IMR-90 (cell line): ENCODE data around the gene ZRANB3.

ENCODE experiments used
- CEBPB ChIP-seq: IDR thresholded peaks from 2 replicates; pipeline ENCODE4 v1.6.1; 2012; ENCODE audit warnings: low read depth, low read length, improper control_type of control experiment
- CTCF ChIP-seq: conservative IDR thresholded peaks from 2 replicates; pipeline ENCODE4 v1.5.1; 2012; ENCODE audit warnings: mild to moderate bottlenecking, low read depth, low read length, improper control_type of control experiment
- ELK1 ChIP-seq: fragments of 150-350 bp; IDR thresholded peaks from 2 replicates; pipeline ENCODE4 v1.6.1; 2016; ENCODE audit warnings: low read depth, mild to moderate bottlenecking, low read length, moderate library complexity, borderline replicate concordance
- FOS ChIP-seq: fragments of 150-350 bp; IDR thresholded peaks from 2 replicates; pipeline ENCODE4 v1.6.1; 2016; ENCODE audit warnings: low read depth, low read length
- MAFK ChIP-seq: IDR thresholded peaks from 2 replicates; pipeline ENCODE4 v1.6.1; 2012; ENCODE audit warnings: low read depth, low read length, improper control_type of control experiment
- MAZ ChIP-seq: IDR thresholded peaks from 2 replicates; pipeline ENCODE4 v1.6.1; 2012; ENCODE audit warnings: low read depth, mild to moderate bottlenecking, low read length, improper control_type of control experiment, moderate library complexity, borderline replicate concordance
- POLR2A ChIP-seq: IDR thresholded peaks from 2 replicates; pipeline ENCODE4 v1.6.1; 2012; ENCODE audit warnings: mild to moderate bottlenecking, low read depth, low read length

- TF ChIP-seq CTCF (no peak), FOS (no peak), CEBPB (no peak), ELK1 (no peak), MAZ (no peak), POLR2A (no peak), MAFK (no peak)
Measured at GRCh38 chr2:135189148-135189547, 341.9 kb downstream of the ZRANB3 start.
